IPS-18c (cell line): ENCODE measurements around the gene CBR4.

ENCODE experiments used
- H3K4me3 ChIP-seq: 2 replicates; pipeline ENCODE4 v1.7.0; 2013; ENCODE audit warnings: low read depth, mild to moderate bottlenecking, low read length, moderate library complexity; ENCODE audit not compliant: insufficient read depth
- H3K9me3 ChIP-seq: one replicate; pipeline ENCODE4 v1.6.1; 2013; ENCODE audit warnings: mild to moderate bottlenecking, low read length, moderate library complexity; ENCODE audit not compliant: control insufficient read depth, insufficient read depth

The CBR4 gene

DNA sequence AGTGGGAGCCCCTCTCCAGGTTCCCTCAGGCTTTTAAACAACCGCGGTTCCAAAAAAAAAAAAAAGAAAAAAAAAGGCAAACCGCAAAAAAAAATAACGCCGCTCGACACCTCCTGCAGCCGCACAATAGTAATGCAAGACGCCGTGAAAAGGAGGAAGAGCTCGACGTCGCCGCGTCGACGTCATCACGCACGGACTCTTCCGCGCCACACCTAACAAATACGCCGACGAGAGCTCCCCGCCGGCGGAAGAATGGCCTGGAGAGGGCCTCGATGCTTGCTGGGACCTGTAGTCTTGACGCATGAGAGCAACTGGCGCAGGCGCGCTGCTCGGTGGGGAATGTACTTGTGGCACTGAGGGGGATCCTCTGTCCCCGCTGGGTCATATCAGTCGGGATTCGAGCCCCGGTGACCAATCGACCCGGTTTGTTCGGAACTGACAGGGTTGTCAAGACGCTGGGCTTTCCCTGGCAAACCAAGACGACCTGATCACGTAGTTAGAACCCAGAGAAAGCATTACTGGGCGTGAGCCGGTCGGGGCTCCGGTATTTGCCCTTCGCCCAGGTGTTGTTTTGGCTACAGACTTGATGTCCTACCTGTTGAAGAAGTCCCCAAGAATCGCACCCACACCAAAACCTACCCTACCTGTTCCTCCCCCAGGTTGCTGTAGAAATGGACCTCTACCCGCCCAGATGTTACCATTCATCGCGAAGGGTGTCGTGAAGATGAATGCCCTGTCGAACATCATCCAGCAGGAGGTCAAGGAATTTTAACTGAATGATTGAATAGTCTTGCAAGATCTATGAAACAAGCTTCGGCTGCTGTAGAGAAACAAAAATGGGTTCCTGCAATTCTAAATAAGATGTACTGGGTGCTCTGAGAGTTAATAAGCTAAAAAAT, at the start of gene CBR4:
Gene CBR4, minus strand, starts transcription at position 131 of the 899 bp plus-strand sequence. CDS start 166 bp downstream, outside the sequence.
- H3K9me3 ChIP-seq = no peaks in the 10 kb centered on the region

DNA sequence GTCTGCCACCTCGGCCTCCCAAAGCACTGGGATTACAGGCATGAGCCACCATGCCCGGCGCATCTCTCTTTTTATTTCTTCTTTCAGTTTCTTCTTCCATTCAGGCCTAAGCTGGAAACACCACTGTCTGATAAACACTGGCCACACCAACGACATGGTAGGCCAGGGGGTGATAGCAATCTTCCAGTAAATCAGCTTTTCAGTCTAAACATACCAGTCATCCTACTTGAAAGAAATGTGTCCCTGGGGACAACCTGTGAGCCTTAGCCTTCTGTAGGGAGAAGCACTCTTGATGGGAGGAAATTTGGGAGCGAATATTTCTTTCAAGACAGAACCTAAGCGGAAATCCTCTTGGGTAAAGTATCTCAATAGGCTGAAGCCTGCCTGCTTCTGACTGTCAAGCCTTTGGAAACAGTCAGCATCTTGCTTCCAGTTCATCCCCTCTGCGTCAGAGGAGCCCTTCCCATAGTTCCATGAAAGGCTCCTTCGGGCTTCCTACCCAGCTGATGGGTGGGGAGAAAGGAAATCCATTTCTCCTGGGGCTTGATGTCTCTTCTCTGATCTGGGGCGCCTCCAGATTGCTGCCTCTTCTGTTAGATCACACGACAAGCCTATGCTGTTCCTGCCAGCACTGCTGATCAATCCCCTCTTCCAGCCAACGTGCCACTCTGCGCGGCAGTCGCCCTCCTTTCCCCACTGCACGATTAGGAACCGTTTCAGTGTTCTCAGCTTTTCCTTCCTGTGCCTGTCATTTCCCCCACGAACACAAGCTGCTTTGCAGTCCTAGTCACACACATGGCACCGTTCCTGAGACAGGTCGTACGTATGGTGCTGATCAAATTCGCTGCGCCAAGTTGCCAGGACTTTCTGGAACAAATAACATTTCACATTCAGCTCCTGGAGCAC, 49.5 kb upstream of the CBR4 start:
- Histone ChIP-seq H3K9me3 (no peaks in the 10 kb centered on the region), H3K4me3 (no peak overlapping the region)

More for the DNA sequence above, at the start of gene CBR4:
- H3K4me3 ChIP-seq = peak within 1 kb of the TSS; percentile 81

DNA sequence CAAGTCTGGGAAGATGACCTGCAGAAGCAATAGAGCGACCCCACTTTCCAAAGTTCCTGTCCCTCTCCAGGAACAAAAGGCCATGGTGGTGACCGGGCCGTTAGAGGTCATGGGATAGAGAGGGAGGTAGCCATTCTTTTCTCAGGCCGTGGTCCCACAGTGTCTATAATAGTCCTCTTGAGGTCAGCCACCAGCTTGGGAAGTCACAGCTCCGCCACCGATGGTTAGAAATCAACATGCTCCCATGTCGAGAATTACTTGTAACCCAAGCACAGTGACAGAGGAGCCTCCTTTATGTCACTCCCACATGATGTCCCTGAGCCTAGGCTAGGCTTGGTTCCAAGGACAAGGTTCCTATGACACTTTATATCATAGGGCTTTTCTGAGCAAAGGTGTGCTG, 48.3 kb upstream of the CBR4 start:
- Histone ChIP-seq H3K9me3 (no peaks in the 10 kb centered on the region), H3K4me3 (no peak overlapping the region)

DNA sequence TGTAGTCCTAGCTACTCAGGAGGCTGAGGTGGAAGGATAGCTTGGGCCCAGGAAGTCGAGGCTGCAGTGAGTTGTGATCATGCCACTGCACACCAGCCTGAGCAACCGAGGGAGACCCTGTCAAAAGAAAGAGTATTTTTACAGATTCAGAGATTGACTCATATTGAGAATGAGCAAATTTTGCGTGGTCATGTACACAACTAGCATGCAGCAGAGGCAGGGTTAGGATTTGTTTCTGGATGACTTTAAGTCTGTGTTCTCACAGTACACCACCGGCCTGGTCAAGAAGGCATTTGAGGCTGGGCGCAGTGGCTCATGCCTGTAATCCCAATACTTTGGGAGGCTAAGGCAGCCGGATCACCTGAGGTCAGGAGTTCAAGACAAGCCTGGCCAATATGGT, 44.8 kb upstream of the CBR4 start:
- Histone ChIP-seq H3K9me3 (no peaks in the 10 kb centered on the region), H3K4me3 (no peak overlapping the region)

DNA sequence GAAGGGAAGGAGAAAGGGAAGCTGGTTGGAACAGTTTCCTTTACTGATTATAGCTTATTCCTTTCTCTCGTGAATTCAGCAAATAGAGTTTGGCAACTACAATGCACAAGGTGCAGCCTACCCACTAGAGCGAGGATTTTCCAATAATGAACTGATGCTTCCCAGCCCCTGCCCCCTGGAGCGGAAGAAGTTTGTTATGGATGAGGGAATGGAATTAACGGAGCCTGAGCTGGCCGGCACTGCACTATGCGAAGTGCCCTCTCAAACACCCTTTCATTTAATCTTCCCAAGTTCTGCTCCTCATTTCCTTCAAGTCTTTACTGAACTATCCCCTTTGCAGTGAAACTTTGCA, 42.5 kb upstream of the CBR4 start:
- H3K4me3 ChIP-seq = no peak overlapping the region
- H3K9me3 ChIP-seq = no peaks in the 10 kb centered on the region

DNA sequence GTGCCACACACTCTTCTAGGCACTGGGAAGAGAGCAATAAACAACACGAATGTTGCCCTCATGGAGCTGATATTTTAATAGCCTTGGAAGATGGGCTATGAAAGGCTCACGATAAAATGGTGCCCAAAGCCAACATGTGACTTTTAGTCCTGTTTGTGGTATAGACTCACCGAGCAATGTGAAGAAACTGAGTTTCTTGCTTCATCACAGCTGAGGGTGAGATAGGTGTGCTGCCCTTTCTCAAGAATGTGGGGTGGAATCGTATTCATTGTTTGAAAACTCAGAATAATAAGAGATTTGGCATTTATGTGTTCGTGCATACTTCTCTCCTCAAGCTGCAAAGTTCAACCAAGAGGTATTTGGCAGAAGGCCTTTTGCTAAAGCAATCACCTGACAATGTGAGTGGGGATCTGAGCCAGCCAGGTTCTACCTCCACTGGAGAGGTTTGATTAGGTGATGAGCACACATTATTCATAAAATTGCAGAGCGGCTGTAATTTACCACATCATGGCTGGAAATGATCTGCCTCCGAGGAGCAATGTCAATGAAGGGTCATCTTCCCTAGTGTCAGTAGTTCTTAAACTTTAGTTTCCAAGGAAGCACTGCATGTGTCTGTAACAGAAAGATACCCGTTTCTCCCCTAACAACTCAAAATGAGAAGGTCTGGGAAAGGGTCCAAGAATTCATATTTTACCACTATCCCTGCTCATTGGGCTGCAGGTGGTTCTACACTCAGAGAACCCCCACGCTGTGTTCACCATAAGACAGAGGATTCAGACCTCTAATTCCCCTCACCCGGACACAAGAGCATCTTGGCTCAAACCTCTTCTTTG, 41.9 kb upstream of the CBR4 start:
- Histone ChIP-seq H3K4me3 (no peak overlapping the region), H3K9me3 (no peaks in the 10 kb centered on the region)

DNA sequence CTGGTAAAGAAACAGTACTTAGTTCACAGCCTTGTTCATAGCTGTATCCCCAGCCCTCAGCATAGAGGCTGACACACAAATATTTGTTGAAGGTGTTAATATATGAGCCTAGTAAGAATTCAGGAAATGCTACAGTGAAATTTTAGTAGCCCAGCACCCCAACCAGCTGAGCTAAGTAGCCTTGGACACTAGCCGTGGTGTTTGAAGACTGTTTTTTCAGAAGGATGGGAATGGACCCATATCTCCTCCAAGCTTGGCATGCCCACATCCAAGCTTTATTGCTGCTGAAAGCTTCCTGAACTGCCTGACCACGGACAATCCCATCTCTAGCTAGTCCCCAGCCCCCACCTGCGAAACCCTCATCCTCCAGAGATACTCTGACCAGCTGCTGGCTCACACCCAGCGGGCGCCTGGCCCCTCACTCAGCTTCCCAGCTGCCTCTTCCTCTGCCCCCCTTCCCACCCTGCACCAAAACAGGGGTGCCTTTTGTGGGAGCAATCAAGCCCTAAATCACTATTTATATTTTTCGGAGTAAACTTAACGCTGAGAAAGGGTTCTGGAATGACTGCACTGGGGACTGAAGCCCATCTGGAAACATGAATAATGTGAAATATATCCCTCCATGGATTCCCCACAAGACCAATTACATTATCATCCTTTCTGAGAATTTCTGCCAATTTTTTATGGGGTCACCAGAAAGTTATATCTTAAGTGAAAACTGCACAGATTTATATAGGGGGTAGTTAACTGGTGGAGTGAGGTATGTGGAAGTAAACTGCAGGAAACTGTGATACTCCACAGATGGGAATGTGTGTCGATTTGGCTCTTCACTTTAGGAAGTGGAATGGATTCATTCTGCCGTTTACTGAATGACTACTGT, 41.1 kb upstream of the CBR4 start:
- Histone ChIP-seq H3K9me3 (no peaks in the 10 kb centered on the region), H3K4me3 (no peak overlapping the region)

DNA sequence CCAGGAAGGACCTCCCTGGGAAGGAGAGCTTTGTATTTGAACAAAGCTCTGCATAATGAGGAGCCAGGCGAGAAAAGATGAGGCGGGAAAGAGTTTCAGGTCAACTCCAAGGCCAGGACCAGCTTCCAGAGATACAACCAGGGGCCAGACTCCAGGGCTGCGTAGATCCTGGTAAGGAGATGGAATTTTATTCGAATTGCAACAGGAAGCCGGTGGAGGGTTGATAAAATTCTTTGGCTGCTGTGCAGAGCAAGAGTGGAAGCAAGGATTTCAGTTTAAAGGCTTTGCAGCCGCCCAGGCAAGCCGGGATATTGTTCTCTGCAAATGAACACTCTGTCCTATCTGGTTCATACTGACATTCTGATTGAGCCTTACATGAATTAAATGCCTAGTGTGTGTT, 40.2 kb upstream of the CBR4 start:
- H3K4me3 ChIP-seq = no peak overlapping the region

DNA sequence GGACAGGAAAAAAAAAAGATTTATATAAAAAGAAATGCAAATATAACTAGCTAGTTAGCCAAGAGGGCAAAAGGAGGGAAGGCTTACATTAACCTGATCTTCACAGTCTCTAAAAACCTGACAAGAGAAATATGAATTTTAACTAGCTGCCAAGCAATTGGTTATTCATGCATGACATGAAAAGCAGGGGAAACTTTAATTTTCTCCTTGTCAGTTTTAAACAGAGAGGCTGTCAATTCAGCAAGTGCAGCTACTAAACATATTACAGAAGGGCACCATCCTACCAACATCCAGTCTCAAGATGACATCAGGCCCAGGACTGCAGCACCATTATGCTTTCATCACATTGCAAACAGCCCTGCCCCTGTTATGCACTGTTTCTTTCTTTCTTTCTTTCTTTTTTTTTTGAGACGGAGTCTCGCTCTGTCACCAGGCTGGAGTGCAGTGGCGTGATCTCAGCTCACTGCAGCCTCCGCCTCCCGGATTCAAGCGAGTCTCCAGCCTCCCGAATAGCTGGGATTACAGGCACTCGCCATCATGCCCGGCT, 38.9 kb upstream of the CBR4 start:
- no peaks in the 10 kb centered on the region for H3K9me3 ChIP-seq
- no peak overlapping the region for H3K4me3 ChIP-seq

More for the DNA sequence above, 40.2 kb upstream of the CBR4 start:
- H3K9me3 ChIP-seq = no peaks in the 10 kb centered on the region

DNA sequence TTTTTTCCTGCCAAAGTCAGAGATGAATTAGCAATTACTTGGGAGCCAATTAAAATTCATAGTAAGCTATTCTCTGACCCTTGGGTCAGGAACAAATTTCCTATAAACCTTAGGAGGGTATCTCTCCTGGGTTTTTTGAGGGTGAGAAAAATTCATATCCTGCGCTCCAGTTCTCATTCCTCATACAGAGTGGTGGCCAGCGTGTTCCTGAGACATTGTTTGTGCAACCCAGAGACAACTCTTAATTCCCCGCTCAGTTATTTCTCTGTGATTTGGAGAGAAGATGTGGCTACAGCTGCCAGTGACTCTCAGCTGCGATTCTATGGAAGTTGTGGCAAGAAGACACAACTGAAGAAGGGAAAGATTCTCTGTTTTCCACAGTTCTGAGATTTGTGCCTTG, 37.9 kb upstream of the CBR4 start:
- no peaks in the 10 kb centered on the region for H3K9me3 ChIP-seq
- H3K4me3 ChIP-seq = no peak overlapping the region

DNA sequence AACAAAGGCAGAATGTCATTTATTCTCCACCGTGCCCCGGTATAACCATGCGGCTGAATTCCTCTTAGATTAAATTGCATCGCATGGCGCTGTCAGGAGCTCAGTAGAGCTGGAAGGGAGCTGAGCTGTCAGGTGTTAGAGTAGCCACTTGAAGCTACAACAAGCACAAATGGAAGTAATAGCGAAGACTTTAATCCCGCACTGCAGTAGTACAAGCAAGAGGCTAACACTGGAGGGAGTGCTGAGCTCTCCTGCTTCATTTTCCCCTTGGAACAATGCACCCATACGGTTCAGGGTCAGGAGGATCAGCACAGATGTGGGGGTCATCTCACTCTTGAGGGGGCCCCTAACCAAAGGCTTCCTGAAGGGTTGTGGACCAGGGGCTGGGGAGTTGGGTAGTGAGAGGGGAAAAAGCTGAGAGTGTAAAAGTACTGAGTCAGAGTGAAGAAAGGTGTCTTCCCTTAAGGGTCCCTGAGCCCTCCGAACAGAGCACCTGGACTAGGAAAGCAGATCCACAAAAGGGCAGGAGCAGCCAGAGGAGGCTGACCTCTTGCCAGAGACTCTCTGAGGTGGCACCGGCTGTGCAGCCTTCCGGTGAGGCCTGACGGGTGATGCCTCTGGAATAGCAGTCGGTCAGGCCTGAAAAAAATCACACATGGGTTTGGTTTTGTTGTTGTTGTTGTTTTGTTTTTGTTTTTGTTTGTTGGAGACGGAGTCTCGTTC, 36.0 kb upstream of the CBR4 start:
- H3K9me3 ChIP-seq = no peaks in the 10 kb centered on the region
- no peak overlapping the region for H3K4me3 ChIP-seq

DNA sequence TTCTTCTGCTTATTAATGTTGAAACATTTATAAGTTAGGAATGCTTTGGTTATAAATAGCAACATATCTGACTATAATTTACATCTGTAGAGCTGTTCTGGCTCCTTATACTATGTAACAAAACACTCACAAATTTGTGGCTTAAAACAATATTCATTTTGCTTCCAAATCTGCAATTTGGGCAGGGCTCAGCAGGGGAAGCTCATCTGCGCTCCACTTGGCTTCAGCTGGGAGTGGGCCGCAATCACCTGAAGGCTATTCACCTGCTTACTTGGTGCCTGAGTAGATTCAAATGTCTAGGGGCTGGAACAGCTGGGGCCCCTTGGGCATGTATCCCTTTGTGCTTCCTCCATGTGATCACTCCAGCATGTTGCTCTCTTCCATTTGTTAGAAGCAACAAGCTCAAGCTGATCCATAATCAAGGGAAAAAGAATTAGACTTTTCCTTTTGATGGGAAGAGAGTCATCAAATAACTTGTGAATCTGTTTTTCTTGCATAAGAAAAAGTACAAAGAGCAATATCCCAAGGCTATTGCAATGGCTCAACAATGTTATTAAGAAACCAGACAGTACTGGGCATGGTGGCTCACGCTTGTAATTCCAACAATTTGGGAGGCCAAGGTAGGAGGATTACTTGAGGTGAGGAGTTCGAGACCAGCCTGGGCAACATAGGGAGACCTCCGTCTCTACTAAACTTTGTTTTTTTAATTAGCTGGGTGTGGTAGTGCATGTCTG, 34.8 kb upstream of the CBR4 start:
- Histone ChIP-seq H3K4me3 (no peak overlapping the region), H3K9me3 (no peaks in the 10 kb centered on the region)

DNA sequence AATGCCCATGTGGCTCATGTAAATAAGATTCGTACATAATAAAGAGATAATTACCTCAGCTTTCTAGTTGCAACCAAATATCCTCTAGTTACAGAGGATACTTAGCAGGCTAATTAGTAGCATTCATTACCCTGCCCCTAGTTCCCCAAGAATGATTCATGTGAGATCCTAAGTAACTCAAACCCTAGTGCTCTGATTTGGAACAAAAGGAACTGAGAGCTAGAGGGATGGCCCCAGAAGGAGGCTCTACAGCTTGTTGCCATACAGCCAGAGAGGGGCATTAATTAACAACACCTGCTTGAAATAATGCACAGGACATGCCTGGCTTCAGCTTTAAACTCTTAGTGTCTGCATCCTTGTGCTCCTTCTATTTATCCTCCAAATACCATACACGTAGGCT, 32.6 kb upstream of the CBR4 start:
- no peaks in the 10 kb centered on the region for H3K9me3 ChIP-seq

DNA sequence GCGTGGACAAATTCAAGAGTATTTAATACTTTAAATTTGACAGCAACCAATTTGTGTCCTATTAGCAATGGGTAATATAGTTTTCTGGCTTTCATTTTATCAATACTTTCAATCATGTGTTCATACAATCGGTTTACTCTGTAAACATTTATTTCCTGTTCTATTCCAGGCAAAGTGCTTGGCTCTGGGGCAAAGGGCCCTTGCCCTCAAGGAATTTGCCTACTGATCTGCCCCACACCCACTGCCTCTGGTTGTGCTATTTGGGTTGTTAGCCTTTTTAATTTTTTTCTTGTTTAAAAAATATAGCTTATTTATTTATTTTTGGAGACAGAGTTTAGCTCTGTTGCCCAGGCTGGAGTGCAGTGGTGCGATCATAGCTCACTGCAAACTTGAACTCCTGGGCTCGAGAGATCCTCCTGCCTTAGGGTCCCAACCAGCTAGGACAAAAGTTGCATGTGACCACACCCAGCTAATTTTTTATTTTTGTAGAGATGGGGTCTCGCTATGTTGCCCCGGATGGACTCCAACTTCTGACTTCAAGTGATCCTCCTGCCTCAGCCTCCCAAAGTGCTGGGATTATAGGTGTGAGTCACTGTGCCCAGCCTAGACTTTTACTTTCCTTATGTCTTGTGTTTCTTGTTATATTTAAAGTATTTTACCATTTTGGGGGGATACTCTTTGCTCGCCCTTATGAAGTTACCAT, 30.7 kb upstream of the CBR4 start:
- no peaks in the 10 kb centered on the region for H3K9me3 ChIP-seq
- H3K4me3 ChIP-seq = no peak overlapping the region

More for the DNA sequence above, 32.6 kb upstream of the CBR4 start:
- H3K4me3 ChIP-seq = no peak overlapping the region
